Endothelial cell of umbilical vein (primary cell): ENCODE data around the gene CRYZL1. TPM values are rescaled to one million over a fixed set of nuclear protein-coding genes. Genes with fewer than 3 reads are reported as not detected.

Source experiments
- BruUV-seq: library from RNA; stranded (reverse); fragments of 400-500 nt; replicated peaks from 2 replicates; lab custom pipeline; 2021; lab: Mats Ljungman, UMichigan
- CTCF ChIA-PET: fragments of 300-600, 350-600 bp; sonication (Branson Sonifier 250); formaldehyde crosslinking; loops from one replicate; lab custom pipeline; 2021; ENCODE audit warnings: antibody characterized with exemption, inconsistent platforms; lab: Charles Lee
- POLR2A ChIA-PET: fragments of 300-600, 350-600 bp; sonication (Branson Sonifier 250); formaldehyde crosslinking; loops from one replicate; lab custom pipeline; 2021; ENCODE audit warnings: antibody characterized with exemption, inconsistent platforms; lab: Charles Lee
- DNase-seq: peaks from one replicate; pipeline ENCODE4 v3.0.0-alpha.2; 2011; ENCODE audit warnings: low read depth, low spot score
- FAIRE-seq: peaks from 2 replicates; lab custom pipeline; 2011; peaks lifted over from hg19 to GRCh38; lab: Jason Lieb, UNC
- H2AFZ ChIP-seq: 2 replicates; pipeline ENCODE4 v1.6.0; 2012; ENCODE audit warnings: low read depth, low read length, control low read depth, inconsistent platforms
- H3K27ac ChIP-seq: 2 replicates; pipeline ENCODE4 v1.5.1; 2011; ENCODE audit warnings: low read depth, mild to moderate bottlenecking, control low read depth, low read length, moderate library complexity; ENCODE audit not compliant: insufficient read depth
- H3K27me3 ChIP-seq, 2 experiments: 2 replicates each; pipeline versions ENCODE4 v1.6.0 to v1.6.1; 2011; ENCODE audit warnings: low read length in 2 of 2, mixed read lengths in 1 of 2; ENCODE audit not compliant: control insufficient read depth in 2 of 2, insufficient read depth in 2 of 2
- H3K36me3 ChIP-seq, 2 experiments: 2 replicates in 1 of 2; 3 replicates in 1 of 2; pipeline ENCODE4 v1.5.1; 2011; ENCODE audit warnings: low read length in 2 of 2, mild to moderate bottlenecking in 1 of 2, moderate library complexity in 1 of 2; ENCODE audit not compliant: control insufficient read depth in 2 of 2, insufficient read depth in 2 of 2; ENCODE audit errors: extremely low read depth in 1 of 2
- H3K4me1 ChIP-seq: 3 replicates; pipeline ENCODE4 v1.5.1; 2011; ENCODE audit warnings: mild to moderate bottlenecking, low read length; ENCODE audit not compliant: control insufficient read depth, insufficient read depth; ENCODE audit errors: extremely low read depth
- H3K4me2 ChIP-seq: 2 replicates; pipeline ENCODE4 v1.6.1; 2011; ENCODE audit warnings: low read length, control low read depth, mixed read lengths; ENCODE audit not compliant: insufficient read depth
- H3K4me3 ChIP-seq, 3 experiments: fragments of 200-600 bp in 1 of 3; sonication (generic), shearing (Covaris generic) in 1 of 3; replicated peaks in 1 of 3; 2 replicates each; pipeline ENCODE4 v1.5.1; 2011 to 2016; ENCODE audit warnings: control low read depth in 3 of 3, low read length in 3 of 3, mild to moderate bottlenecking in 2 of 3, inconsistent platforms in 1 of 3, low read depth in 1 of 3, moderate library complexity in 1 of 3; ENCODE audit not compliant: insufficient read depth in 1 of 3
- H3K79me2 ChIP-seq: 2 replicates; pipeline ENCODE4 v1.6.0; 2012; ENCODE audit warnings: low read length, inconsistent platforms; ENCODE audit not compliant: control insufficient read depth, insufficient read depth
- H3K9ac ChIP-seq: replicated peaks from 2 replicates; pipeline ENCODE3; 2011; ENCODE audit warnings: low read length, control low read depth; ENCODE audit not compliant: insufficient read depth; ENCODE audit errors: extremely low read depth
- H3K9me1 ChIP-seq: replicated peaks from 3 replicates; pipeline ENCODE4 v1.6.0; 2011; ENCODE audit warnings: mild to moderate bottlenecking, low read length; ENCODE audit not compliant: control insufficient read depth, insufficient read depth; ENCODE audit errors: extremely low read depth
- H3K9me3 ChIP-seq: replicated peaks from 2 replicates; pipeline ENCODE4 v1.5.1; 2012; ENCODE audit warnings: low read length, inconsistent platforms; ENCODE audit not compliant: control insufficient read depth, insufficient read depth
- H4K20me1 ChIP-seq: replicated peaks from 2 replicates; pipeline ENCODE3; 2011; ENCODE audit warnings: mild to moderate bottlenecking, low read length; ENCODE audit not compliant: control insufficient read depth, insufficient read depth; ENCODE audit errors: extremely low read depth
- EZH2 ChIP-seq: IDR thresholded peaks from 2 replicates; pipeline ENCODE4 v1.6.1; 2012; ENCODE audit warnings: borderline replicate concordance, low read depth, mild to moderate bottlenecking, moderate library complexity, low read length, inconsistent platforms; ENCODE audit not compliant: severe bottlenecking
- FOS ChIP-seq: IDR thresholded peaks from 2 replicates; pipeline ENCODE4 v1.6.1; 2011; ENCODE audit warnings: mild to moderate bottlenecking, low read length, moderate library complexity, borderline replicate concordance; ENCODE audit not compliant: insufficient read depth
- GATA2 ChIP-seq: IDR thresholded peaks from 2 replicates; pipeline ENCODE4 v1.7.0; 2011; ENCODE audit warnings: low read depth, mild to moderate bottlenecking, moderate library complexity, mixed read lengths, low read length; ENCODE audit not compliant: insufficient read length, insufficient read depth
- JUN ChIP-seq: IDR thresholded peaks from 2 replicates; pipeline ENCODE4 v1.6.1; 2011; ENCODE audit warnings: borderline replicate concordance, low read depth; ENCODE audit not compliant: insufficient read length, insufficient read depth
- MYC ChIP-seq: IDR thresholded peaks from one replicate; pipeline ENCODE4 v1.6.1; 2011; ENCODE audit warnings: mild to moderate bottlenecking, low read depth, low read length
- POLR2A ChIP-seq: IDR thresholded peaks from 2 replicates; pipeline ENCODE4 v1.6.1; 2012; ENCODE audit warnings: low read depth, mild to moderate bottlenecking, control low read depth, low read length
- POLR2AphosphoS5 ChIP-seq: IDR thresholded peaks from 2 replicates; pipeline ENCODE4 v1.6.1; 2012; ENCODE audit warnings: low read depth, mild to moderate bottlenecking, control low read depth, low read length, moderate library complexity; ENCODE audit not compliant: insufficient read depth
- dilution Hi-C: fragments of 300-500 bp; cut with MboI; formaldehyde crosslinking; loops from one replicate; pipeline ENCODE4 v1.15.0; 2019; ENCODE audit warnings: low sequenced_read_pairs; ENCODE audit not compliant: extremely low pct_ligation_motif_present
- intact Hi-C: fragments of 100-400 bp; cut with micrococcal nuclease; formaldehyde crosslinking; loops from one replicate; pipeline ENCODE4 v1.10.0; 2022
- polyA plus RNA-seq, 4 experiments: library from polyadenylated mRNA; depleted of rRNA in 3 of 4; stranded (reverse) in 3 of 4; unstranded in 1 of 4; fragments of >200 nt; gene quantifications; 2 replicates each; pipeline versions ENCODE4 v1.2.1 to v1.2.3, GENCODE V29; 2011 to 2012; ENCODE audit warnings: missing spikeins in 1 of 4
- total RNA-seq: library from RNA; stranded (reverse); gene quantifications from 2 replicates; pipeline ENCODE4 v1.2.3, GENCODE V29; 2021
- TF ChIP-seq, protein P1 (sequence below): IDR thresholded peaks from 2 replicates; pipeline ENCODE4 v1.6.1; 2011; ENCODE audit not compliant: insufficient read depth, insufficient read length
- TF ChIP-seq, protein P2 (sequence below), 2 donors: IDR thresholded peaks; 1 replicate in 1 of 2; 2 replicates in 1 of 2; pipeline ENCODE4 v1.5.1; 2011; ENCODE audit warnings: low read length in 2 of 2, mild to moderate bottlenecking in 2 of 2, moderate library complexity in 2 of 2, control low read depth in 1 of 2, inconsistent platforms in 1 of 2, low read depth in 1 of 2; ENCODE audit not compliant: insufficient read depth in 1 of 2; ENCODE audit errors: extremely low read depth in 1 of 2

The CRYZL1 gene
- total and polyA plus RNA-seq, 2 donors (not counting 3 experiments of a cell fraction or from before 2014, with no cell fraction given), result 26.4 to 42.1 TPM

DNA sequence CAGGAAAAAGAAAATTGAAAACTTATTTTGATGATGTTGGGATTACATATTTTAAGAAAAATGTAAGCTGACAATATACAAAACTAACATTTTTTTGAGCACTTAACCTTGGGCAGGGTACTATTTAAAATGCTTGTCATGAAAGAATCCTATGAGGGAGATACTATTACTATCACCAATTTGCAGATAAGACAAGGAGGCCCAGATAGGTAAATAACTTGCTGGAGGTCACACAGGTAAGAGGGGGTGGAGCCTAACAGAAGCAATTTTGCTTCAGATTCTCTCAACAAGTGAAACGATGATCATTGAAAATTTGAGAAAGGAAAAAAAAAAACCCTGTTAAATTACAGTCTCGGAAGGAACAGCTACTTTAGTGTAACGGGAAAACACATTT, 100.8 kb downstream of the CRYZL1 start:
- Histone ChIP-seq H3K27me3 (no peaks in the 10 kb centered on the region), H3K36me3 (peaks cover 0 to 7% of the 10 kb centered on the region in 2 experiments), H3K27ac (no peak overlapping the region), H3K4me3 (peak overlapping the region in 1 of 3 experiments; percentile 85), H3K9me1 (no peaks in the 10 kb centered on the region), H4K20me1 (peaks cover 12% of the 10 kb centered on the region), H3K79me2 (peaks cover 65% of the 10 kb centered on the region), H3K4me2 (peak overlapping the region; percentile 76), H3K9me3 (no peaks in the 10 kb centered on the region), H3K9ac (no peak overlapping the region), H3K4me1 (peaks cover 23% of the 10 kb centered on the region), H2AFZ (no peak overlapping the region)
- no TSS peak for BruUV-seq
- TF ChIP-seq FOS, result no peak
- TF ChIP-seq, protein P1, sequence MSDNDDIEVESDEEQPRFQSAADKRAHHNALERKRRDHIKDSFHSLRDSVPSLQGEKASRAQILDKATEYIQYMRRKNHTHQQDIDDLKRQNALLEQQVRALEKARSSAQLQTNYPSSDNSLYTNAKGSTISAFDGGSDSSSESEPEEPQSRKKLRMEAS, result no peak
- TF ChIP-seq, protein P2, sequence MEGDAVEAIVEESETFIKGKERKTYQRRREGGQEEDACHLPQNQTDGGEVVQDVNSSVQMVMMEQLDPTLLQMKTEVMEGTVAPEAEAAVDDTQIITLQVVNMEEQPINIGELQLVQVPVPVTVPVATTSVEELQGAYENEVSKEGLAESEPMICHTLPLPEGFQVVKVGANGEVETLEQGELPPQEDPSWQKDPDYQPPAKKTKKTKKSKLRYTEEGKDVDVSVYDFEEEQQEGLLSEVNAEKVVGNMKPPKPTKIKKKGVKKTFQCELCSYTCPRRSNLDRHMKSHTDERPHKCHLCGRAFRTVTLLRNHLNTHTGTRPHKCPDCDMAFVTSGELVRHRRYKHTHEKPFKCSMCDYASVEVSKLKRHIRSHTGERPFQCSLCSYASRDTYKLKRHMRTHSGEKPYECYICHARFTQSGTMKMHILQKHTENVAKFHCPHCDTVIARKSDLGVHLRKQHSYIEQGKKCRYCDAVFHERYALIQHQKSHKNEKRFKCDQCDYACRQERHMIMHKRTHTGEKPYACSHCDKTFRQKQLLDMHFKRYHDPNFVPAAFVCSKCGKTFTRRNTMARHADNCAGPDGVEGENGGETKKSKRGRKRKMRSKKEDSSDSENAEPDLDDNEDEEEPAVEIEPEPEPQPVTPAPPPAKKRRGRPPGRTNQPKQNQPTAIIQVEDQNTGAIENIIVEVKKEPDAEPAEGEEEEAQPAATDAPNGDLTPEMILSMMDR (IDR thresholded peaks at IDR 0.05; ENCODE audit: extremely low read depth in 1 of 2, insufficient read depth in 1 of 2, low read depth in 1 of 2, low read length in 2 of 2), result no peak
- no peak for TF ChIP-seq MYC
- TF ChIP-seq JUN, result no peak
- no peak for TF ChIP-seq GATA2
- TF ChIP-seq EZH2, result no peak
- TF ChIP-seq POLR2AphosphoS5, result no peak
- TF ChIP-seq POLR2A, result no peak
- dilution Hi-C loops (no loop called here), intact Hi-C loops (loop anchor here (5.0 kb wide), 1 partner anchor 67 kb away; no protein-coding TSS in a partner anchor)
- DNase-seq (no peak), FAIRE-seq (no peak)
- CTCF ChIA-PET, result interaction anchor here (1.3 to 1.6 kb wide), 3 partner anchors 28 to 361 kb away, joined by 4 to 8 read pairs (median 5); no protein-coding TSS in a partner anchor
- POLR2A ChIA-PET, result no interaction called here
